HuH-7 (cell line): Measurements from ENCODE around the gene RGS14.
A peak's percentile ranks its signal among the peaks of the same experiment; 100 is the strongest.
"Not testable (repeated sequence)": the region's sequence is repeated elsewhere in the genome, so short reads cannot be mapped to it uniquely, and the experiment has no call there.

Experiments
- DNase-seq: peaks from one replicate; pipeline ENCODE4 v3.0.0; 2011; ENCODE audit warnings: low spot score

The RGS14 gene

DNA sequence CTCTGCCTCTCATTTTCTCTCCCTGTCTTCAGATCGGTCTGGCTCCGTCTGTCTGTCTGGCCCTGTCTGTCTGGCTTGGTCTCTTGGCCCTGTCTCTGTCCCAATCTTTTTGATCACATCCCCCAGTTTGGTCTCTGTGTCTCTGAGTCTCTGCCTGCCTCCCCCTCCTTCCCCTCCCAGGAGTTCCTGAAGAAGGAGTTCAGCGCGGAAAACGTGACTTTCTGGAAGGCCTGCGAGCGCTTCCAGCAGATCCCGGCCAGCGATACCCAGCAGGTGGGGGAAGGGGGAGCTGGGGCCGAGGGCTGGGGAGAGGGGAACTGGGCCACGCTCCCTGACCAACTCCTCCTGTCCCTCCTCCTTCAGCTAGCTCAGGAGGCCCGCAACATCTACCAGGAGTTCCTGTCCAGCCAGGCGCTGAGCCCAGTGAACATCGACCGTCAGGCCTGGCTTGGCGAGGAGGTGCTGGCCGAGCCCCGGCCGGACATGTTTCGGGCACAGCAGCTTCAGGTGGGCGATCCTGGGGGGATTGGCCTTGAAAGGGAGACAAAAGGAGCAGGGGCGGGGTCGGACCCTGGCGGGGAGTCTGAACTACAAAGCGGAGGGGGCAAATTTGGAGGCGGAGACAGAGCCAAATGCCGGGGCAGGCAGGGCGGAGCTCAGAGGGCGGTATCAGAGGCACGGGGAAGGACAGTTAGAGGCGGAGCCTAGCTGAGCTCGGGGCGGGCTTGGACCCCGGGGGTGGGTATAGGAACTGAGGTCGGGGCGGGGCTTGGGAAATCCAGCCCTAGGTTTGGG is 9.0 kb downstream of the RGS14 start:
- peak; percentile 99 for DNase-seq

DNA sequence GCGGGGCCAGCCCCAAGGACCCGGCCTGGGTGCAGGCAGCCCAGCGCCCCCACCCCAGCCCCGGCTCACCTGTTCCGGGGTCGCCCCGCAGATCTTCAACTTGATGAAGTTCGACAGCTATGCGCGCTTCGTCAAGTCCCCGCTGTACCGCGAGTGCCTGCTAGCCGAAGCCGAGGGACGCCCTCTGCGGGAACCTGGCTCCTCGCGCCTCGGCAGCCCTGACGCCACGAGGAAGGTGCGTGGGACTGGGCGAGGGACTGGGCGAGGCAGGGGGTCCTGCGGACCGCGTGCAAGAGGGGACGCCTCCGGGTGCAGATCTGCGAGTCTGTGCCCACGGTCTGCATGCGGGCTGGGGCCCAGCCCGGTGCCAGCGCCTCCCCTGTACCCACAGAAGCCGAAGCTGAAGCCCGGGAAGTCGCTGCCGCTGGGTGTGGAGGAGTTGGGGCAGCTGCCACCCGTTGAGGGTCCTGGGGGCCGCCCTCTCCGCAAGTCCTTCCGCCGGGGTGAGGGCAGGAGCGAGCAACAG is 9.7 kb downstream of the RGS14 start:
- no peak for DNase-seq

DNA sequence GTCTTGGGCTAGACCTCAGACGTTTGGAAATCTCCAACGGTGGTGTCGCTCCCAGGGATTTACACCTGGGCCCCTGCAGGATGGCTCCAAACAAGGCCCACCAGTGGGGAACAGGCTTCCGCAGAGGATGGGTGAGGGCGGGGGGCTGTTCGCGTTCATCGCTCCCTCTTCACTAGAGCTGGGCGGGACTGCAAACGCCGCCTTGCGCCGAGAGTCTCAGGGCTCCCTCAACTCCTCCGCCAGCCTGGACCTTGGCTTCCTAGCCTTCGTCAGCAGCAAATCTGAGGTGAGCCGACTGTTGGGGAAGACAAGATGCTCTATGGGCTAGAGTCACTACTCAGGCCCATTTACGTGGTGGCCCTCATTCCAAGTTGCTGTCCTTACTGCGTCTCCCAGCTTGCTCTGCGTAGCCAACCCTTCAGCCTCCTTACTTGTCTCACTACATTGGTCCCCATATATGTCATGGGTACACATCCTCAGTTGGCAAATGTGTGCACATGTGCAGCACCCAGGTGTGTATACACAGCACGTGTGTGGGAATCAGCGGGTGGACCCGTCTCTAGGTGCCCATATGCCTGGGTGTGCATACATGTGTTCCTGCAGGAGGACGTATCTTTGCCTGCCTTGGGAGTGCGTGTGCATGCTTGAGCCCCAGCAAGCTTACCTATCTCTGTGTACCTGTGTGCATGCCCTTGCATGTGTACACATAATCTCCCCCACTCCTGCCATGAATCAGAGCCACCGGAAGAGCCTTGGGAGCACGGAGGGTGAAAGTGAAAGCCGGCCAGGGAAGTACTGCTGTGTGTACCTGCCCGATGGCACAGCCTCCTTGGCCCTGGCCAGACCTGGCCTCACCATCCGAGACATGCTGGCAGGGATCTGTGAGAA is 10.5 kb downstream of the RGS14 start:
- no peak for DNase-seq

DNA sequence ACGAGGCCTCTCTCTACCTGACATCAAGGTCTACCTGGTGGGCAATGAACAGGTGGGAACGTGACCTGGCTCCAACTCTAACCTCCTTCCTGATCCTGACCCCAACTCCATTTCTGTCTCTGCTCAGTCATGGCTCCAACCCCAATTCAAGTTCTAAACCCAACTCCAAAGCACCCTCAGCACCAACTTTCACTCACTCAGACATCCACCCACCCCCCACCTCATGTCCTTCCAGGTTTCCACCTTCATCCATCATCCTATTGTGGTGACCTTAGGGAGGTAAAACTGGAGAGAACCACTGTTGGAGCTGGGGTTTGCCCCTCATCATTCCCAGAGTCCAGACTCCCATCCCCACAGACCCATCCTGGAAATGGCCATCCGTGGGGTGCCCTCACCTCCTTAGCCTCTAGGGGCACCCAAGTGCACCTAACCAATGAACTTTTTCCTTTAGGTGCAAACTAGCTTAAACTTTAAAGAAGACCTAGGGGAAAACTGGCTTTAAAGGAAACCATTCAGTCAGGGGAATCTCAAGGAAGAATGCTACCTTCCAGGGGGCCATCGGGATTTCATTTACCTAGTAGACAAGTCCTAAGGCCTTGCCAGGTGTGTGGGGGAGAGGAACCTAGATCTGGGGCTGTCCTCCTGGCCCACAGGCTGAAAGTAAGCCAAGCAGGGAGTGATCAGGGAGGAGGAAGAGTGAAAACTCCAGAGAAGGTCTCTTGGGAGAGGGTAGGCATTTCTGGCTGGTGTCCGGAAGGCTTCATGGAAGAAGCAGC is 11.3 kb downstream of the RGS14 start:
- DNase-seq: peak; percentile 80

DNA sequence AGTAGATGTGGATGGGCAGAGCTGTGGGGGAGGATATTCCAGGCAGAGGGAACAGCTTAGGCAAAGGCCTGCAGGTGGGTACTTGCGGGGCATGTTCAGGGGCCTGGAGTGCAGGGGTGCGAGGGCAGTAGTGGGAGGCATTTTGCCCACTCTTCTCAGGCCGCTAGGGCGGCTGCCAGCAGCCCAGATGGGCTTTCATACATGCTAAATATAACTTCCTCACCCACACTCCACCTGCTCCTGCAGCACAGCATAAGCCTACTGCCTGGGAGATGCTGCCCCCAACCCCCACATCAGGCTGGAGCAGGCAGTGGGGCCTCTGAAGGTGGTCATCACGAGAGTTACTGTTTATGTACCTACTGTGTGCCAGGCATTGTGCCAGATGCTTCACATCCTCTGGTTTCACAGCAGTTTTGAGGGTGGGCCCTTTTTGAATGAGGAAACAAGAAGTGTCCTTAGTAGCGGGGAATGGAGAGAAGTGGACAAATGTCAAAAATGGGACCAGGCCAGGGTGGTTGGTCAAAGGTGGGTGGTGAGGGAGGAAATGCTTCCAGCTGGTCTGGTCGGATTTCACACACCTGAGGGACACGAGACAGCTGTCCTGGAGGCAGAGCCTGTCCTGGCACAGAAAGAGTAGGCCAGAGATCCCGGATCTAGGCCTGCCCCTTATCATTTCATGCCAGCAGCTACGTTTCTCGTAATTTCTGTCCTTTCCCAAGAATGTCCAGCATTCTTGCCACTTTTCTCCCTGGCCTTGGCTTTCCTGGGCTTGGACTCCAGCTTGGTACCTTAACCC is 12.1 kb downstream of the RGS14 start:
- DNase-seq: no peak

DNA sequence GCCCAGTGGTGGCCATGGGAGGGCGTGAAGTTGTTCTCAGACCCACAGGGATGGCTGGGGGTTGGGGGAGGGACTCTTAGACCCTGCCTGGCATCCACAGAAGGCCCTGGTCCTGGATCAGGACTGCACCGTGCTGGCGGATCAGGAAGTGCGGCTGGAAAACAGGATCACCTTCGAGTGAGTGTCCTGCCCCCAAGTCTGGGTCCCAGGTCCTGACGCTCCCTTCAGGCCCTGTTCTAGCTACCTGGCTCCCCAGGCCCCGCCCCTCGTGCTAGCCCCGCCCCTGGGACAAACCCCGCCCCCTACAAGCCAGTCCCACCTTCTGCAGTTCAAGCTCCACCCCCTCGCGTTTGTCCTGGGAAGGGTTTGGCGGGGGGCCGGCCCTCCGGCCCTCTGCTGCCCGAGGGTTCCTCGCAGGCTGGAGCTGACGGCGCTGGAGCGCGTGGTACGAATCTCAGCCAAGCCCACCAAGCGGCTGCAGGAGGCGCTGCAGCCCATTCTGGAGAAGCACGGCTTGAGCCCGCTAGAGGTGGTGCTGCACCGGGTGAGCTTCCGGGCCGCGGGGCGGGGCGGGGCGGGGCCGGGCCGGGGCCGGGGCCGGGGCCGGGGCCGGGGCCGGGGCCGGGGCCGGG is 12.9 kb downstream of the RGS14 start:
- peak; percentile 96 for DNase-seq

DNA sequence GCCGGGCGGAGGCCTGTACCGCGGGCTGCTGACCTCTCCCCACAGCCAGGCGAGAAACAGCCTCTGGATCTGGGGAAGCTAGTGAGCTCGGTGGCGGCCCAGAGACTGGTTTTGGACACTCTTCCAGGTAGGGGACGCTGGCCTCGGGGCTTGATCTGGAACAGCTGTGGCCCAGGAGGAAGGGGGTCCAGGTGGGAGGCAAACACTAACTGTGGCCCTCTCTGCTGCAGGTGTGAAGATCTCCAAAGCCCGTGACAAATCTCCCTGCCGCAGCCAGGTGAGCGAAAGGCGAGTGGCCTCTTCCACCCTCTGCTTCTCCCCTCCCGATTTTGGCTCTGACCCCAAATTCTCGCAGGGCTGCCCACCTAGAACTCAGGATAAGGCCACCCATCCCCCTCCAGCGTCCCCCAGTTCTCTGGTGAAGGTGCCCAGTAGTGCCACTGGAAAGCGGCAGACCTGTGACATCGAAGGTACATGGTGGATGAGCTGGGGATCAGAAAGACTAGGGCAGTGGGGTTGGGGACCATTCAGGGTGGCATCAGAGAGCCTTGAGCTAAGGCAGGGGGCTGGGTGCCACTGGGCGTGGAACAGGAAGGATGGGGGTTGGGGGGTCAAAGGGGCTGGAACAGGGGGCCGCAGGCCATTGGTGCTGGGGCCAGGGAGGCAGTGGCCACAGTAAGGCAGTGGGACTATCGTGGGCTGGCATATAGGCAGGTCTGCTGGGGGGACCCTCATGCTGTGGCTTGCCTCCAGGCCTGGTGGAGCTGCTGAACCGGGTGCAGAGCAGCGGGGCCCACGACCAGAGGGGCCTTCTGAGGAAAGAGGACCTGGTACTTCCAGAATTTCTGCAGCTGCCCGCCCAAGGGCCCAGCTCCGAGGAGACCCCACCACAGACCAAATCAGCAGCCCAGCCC is 13.7 kb downstream of the RGS14 start:
- no peak for DNase-seq

DNA sequence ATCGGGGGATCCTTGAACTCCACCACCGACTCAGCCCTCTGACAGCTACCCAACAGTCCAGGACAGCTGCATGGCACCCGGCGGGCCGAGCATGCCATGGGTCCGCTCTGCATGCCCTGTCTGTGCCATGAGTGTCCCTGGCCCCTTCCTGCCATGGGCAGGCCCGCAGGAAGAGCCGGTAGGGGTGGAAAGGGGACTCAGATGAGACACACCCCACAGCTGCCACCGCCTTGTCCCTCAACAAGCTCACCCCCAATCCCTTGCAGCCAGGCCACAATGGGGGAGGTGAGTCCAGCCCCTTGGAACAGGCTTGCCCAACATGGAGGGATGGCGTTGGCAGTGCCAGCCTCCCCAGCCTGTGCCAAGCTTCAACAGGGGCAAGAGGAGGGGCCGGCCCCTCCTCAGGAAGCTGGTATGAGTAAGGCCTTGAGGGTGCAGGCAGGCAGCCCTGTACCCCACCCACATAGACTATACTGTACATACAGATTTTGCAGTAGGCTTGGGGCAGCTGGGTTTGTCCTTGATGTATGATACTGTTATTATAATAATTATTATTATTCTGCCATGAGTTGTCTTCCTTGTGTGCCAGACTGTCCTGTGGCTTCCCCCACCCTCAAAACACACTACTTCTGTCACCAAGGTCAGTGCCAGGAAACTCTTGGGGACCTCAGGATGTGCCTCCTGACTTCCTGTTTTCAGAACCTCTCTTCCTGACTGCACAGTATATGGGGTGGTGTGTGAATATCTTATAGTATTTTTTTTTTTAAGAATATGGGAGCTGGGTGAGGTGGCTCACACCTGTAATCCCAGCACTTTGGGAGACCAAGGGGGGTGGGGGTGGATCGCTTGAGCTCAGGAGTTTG is 14.5 kb downstream of the RGS14 start:
- no peak for DNase-seq

DNA sequence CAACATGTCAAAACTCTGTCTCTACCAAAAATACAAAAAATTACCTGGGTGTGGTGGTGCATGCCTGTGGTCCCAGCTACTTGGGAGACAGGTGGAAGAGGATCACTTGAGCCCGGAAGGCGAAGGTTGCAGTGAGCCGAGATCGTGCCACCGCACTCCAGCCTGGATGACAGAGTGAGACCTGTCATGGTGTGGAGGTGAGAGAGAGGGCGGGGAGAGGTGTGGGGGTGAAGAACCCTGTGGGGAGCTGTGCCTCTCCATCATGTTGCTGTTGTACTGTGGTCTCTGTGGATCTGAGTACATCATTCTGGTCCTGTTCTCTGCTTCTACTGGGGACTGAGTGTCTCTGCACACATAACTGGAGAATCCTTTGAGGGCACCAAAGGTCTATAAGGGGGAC is 15.2 kb downstream of the RGS14 start:
- DNase-seq: no peak

DNA sequence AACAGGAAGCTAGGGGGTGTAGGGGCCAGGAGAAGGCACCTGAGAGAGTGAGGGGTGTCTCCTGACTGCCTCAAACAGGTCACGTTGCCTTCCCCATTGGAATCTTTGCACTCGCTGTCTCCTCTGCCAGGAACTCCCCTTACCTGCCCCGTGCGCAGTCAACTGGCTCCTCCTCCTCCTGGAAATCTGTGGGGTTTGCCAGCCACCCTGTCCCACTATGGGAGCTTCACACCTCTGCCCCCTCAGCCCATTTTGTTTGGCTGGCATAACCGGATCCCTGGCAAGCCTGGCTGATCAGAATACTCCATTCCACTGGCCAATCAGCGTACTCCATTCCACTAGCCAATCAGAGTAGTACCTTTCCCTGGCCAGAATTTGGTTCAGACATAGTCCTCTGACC is 16.1 kb downstream of the RGS14 start:
- DNase-seq: no peak

DNA sequence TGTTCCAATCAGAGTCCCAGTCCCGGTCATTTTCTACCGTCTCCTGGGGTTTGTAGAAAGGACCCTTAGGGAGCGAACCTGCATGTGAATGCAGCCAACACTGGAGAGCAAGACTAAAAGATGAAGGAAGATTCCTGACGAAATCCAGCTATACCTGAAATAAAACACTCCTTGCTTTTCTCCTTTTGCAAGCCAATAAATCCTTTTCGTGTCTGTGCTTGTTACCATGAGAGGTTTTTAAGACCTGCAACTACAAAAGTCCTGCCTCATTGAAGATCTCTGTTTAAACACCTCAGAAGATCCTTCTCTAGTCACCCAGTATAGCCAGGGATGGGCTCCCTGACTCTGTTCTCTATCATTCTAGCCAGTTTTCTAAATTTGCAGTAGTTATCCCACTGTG is 16.5 kb downstream of the RGS14 start:
- no peak for DNase-seq

DNA sequence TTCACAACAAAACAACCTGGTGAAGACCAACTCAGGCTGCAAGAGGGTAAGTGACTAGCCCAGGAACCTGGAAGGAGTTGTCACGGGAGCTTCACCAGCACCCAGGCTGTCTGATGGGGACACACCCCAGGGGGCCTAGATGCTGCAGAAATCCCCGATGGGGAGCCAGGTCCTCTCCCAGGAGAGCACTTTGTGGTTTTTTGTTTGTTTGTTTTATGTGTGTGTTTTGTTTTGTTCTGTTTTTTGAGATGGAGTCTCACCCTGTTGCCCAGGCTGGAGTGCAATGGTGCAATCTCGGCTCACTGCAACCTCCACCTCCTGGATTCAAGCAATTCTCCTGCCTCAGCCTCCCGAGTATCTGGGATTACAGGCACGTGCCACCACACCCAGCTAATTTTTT is 17.8 kb downstream of the RGS14 start:
- not testable (repeated sequence) for DNase-seq

DNA sequence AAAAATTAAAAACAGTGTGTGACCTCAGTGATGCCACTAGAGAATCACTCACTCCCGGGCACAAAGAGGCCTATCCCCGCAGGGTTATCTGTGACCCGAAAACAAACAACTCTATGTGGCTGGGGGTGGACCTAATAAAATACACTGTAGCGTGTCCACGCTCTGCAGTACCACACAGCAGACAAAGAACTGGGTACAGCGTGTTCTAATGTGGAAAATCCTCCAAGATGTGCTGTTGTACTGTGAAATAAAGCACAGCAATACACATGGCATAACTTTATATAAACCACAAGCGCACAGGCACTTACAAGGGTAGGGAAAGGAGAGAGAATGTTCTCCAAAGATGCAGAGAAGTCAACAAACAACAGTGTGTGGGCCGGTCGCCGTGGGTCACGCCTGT is 18.4 kb downstream of the RGS14 start:
- no peak for DNase-seq

DNA sequence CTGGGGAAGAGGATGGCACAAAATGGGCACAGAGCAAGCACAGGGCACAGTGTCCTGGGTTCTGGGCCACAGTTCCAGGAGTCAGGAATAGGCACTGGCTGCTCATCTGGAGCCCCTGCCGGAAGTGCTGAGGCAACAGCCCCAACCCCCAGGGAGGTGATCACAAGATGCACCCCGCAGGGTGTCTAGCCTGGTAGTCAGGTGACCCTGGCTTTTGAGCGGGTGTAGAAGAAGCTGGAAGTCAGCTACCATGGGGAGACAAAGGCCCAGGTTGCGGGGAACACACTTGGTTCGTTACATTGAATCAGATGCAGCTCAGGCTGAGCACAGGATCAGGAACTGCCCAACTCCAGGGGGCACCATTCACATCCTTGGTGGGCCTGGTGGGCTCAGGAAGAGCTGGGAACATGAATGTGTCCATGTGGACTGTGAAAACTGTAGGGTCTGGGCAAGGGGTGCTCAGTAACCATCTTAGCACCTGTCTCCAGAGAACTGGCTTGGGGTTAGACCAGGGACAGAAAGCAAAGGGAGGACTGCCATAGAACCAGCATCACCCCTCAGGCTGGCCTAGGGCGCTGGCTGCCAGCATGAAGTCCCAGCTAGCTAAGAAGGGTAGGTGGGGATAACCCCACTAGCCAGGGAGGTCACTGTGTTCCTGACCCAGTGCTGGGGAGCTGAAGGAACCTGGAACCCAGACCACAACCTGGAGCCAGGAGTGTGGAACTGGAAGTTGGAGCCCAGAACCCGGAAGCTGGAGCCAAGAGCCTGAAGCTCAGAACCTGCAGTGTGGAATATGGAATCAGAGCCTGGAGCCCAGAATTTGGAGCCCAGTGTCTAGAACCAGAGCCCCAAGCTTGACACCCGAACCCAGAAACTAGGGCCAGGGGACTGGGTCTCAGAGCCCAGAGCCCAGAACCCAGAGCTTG is 20.4 kb downstream of the RGS14 start:
- no peak for DNase-seq

DNA sequence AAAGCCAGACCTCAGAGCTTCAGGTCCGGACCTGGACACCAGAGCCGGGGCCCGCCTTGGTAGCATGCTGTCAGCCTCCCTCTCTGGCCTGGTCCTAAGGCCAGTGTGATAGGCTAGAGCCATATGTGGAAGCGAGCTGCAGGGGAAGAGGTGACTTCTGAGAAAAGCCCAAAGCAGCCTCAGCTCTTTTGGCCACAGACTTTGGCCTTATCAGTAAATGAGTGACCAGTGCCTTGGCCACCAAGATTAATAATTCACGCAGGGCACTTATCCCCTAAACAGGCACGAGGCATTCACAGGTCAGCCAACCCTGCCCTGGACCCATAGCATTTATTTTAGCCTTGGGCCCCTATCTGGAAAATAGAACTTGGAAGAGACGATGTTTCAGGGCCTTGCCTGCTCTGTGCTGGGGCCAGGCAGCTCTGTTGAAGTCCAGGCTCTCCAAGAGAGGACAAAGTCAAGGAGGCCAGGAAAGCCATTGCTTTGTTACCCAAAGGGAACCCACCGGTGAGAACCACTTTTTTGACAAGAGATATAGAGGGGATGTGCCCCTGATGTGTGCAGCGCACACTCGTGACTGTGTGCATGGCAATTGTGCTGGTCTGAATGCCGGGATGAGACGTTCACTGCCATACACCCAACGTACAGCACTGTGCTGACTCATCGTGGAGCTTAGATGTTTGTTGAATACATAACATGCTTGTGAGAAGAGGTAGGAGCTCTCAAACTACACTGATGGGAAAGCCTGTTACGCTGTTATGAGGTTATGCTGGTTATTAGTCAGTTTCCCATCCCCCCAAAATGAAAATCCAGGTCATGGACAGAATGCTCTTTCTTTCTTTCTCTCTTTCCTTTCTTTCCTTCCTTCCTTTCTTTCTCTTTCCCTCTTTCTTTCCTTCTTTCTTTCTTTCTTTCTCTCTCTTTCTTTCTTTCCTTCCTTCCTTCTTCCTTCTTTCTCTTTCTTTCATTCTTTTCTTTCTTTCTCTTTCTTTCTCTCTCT is 21.5 kb downstream of the RGS14 start:
- peak; percentile 68 for DNase-seq

DNA sequence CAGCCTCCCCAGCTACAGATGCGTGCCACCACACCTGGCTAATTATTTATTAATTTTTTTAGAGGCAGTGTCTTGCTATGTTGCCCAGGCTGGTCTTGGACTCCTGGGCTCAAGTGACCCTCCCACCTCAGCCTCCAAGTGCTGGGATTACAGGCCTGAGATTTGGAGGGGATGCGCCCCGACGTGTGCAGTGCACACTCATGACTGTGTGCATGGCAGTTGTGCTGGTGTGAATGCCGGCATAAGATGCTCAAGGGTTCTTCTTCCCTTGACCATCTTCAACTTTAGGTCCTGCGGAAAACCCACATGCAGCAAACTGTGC is 23.0 kb downstream of the RGS14 start:
- DNase-seq: no peak
